LNCAP (cell line): ENCODE measurements around the gene ROBO1.

Experiments
- TF ChIP-seq, protein P1 (sequence below): fragments of 450-650 bp; IDR thresholded peaks from 2 replicates; pipeline ENCODE4 v1.5.1; 2017; ENCODE audit warnings: mild to moderate bottlenecking

The ROBO1 gene

DNA sequence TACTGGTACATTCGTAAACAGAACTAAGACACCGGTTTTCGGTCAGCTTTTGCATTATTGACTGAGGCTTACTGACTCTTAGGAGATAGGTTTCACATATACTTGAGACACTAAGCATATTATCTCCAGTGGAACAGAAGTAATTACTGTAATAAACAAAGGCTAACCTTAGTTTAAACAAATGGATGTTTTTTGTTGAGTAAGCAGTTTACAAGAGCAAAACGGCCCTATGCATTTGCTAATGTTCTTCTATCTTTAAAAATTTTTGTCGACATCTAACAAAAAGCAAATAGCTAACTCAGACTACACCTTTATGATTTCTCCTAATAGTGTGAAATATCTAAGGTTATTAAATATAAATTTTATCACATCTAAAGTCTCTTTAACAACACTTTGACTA lies 664.5 kb downstream of the ROBO1 start:
- TF ChIP-seq, protein P1, sequence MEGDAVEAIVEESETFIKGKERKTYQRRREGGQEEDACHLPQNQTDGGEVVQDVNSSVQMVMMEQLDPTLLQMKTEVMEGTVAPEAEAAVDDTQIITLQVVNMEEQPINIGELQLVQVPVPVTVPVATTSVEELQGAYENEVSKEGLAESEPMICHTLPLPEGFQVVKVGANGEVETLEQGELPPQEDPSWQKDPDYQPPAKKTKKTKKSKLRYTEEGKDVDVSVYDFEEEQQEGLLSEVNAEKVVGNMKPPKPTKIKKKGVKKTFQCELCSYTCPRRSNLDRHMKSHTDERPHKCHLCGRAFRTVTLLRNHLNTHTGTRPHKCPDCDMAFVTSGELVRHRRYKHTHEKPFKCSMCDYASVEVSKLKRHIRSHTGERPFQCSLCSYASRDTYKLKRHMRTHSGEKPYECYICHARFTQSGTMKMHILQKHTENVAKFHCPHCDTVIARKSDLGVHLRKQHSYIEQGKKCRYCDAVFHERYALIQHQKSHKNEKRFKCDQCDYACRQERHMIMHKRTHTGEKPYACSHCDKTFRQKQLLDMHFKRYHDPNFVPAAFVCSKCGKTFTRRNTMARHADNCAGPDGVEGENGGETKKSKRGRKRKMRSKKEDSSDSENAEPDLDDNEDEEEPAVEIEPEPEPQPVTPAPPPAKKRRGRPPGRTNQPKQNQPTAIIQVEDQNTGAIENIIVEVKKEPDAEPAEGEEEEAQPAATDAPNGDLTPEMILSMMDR: no peak

DNA sequence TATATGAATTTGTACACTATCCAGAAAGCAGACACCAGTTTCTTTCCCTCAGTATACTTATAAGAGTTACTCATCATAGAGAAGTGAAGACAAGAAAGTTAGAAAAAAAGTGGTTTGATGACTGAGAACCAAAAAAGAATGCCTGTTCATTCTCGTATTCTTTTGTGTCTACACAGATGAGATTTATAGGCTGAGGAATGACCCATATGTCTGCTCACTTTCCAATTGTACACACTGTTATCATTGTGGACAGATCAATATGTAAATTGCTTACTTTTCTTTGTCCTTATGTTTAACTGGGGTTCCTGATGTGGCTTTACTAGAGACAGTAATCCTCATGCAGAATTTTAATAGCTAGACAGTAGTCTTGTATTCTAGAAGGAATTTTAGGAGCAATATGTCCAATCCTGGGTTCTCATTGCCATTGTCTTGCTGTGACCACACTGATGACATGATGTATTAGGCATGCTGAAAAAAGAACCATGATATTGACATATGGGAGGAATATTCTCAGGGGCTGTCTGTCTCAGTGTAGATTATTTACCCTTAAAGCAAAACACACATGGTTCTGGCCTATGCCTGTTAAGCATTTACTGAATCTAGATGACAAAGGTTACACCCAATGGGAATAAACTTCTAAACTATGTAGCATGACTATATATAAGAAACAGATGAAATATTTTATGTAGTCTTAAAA lies 669.7 kb downstream of the ROBO1 start:
- TF ChIP-seq, protein P1: no peak

DNA sequence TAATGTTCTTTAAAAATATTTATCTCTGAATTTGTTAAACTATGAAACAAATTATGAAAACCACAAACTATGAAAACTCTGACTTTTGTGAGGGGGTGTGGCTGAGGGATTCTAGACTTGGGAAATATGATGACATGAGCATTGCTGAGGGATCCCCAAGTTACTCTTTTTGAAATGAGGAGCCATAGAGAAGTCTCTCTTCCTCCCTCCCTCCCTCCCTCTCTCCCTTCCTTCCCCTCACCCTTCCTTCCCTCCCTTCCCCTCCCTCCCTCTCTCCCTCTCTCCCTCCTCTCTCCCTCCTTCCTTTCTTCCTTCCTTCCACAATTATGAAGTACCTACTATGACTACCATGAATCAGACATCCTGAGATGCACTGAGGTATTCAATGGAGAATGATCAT lies 673.1 kb downstream of the ROBO1 start:
- TF ChIP-seq, protein P1: no peak

DNA sequence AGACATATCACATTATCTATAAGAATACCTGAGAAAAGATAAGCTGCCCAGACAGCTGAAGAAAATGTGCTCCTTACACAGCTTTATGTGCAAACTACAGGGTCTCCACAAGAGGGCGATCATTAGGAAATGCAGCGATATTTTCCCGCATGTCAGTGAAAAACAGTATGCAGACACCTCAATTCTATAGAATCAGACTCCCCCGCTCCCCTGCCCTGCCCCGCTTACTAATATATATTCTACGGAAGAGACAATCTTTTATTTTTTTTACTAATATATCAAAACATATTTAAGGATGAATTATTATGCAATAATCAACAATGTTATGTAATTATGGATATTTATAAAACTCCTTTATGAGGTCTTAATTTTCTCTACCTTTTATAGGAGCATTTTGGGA lies 681.3 kb downstream of the ROBO1 start:
- TF ChIP-seq, protein P1: peak; percentile 81

DNA sequence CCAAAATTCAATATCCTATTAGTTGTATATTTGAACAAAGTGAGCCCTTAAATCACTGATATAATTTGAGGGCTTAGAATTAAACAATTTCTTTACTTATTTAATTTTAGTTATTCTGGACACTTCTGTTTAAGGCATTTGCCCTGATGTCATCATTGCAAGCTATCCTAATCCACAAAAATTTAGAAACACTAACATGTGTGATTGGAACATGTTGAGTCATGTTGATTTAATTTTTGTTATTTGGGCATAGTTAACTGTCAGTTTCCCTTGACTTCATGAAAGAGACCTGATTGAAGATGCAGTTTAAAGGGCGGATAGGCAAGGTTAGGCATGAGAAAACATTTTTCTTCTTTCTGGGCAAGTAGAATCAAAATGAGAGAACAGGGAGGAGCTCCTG lies 682.6 kb downstream of the ROBO1 start:
- TF ChIP-seq, protein P1: no peak

DNA sequence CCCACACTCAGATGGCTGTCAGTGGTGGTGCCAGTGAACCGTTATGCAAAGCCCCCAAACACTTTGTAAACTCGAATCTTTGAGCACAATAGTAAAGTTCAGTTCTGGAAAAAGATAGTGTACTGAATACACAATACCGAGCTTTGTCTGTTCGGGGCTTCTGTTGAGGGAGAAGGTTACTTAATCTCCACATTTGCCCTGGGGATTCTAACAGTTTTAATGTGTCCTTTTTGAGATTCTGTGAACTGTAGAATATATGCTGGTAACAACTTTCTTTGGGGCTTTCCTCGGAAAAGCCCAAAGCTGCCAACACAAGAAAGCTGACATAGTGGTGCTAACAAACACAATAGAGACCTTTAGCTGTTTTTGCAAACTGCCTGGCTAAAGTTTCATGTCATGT lies 686.5 kb downstream of the ROBO1 start:
- TF ChIP-seq, protein P1: no peak

DNA sequence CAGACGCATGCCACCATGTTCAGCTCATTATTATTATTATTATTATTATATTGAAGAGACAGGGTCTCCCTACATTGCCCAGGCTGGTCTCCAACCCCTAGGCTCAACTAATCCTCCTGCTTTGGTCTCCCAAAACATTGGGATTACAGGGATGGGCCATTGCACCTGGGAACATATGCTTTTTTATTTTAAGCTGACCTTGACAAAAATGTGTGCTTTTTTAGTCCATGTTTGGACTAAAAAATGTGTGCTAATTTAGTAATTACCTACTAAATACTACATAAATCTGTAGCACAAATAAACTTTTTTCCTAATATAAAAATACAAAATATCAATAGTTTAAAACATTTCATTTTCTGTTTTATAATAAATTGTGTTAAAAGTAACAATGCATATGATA lies 693.2 kb downstream of the ROBO1 start:
- TF ChIP-seq, protein P1: no peak

DNA sequence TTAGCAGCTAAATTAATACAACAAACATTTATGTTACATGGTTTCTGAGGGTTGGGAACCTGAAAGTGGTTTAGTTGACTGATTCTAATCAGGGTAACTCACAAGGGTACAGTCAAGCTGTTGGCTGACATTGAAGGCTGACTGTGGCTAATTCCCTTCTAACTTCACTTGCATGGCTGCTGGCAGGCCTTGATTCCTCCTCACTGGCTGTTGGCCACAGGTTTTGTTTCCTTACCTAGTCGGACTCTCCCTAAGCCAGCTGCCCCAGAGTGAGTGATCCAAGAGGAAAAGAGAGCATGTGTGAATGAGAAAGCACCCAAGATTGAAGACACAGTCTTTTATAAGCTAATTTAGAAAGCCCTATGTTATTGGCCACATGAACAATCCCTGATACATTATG lies 700.1 kb downstream of the ROBO1 start:
- TF ChIP-seq, protein P1: no peak
